Panc1 (cell line): ENCODE measurements around the gene ALOXE3. TPM values are rescaled to one million over a fixed set of nuclear protein-coding genes. Genes with fewer than 3 reads are reported as not detected.

Experiments used
- ATAC-seq: fragments of 200-7000 bp; cut with Tn5 transposase; 2 replicates; pipeline ENCODE4 v1.9.1; 2020; ENCODE audit warnings: mild to moderate bottlenecking, moderate library complexity
- BruUV-seq: library from RNA; stranded (reverse); fragments of 400-500 nt; replicated peaks from 2 replicates; lab custom pipeline; 2021; lab: Mats Ljungman, UMichigan
- CTCF ChIA-PET: fragments of 300-600 bp; sonication (Branson Sonifier 250); formaldehyde crosslinking; loops from one replicate; lab custom pipeline; 2022; ENCODE audit warnings: antibody characterized with exemption; lab: Charles Lee
- POLR2A ChIA-PET: fragments of 300-600 bp; sonication (Branson Sonifier 250); formaldehyde crosslinking; loops from one replicate; lab custom pipeline; 2022; ENCODE audit warnings: antibody characterized with exemption; lab: Charles Lee
- DNase-seq: peaks from one replicate; pipeline ENCODE4 v3.0.0-alpha.2; 2010; ENCODE audit warnings: low read depth, low spot score
- H3K27ac ChIP-seq: 2 replicates; pipeline ENCODE4 v1.5.1; 2011; ENCODE audit warnings: mild to moderate bottlenecking, low read length, inconsistent platforms
- H3K27me3 ChIP-seq: fragments of 200-500 bp; sonication (Bioruptor generic); 2 replicates; pipeline ENCODE4 v1.6.0; 2014; ENCODE audit warnings: low read length, inconsistent platforms; ENCODE audit not compliant: control insufficient read depth, insufficient read depth
- H3K36me3 ChIP-seq: fragments of 200-500 bp; sonication (Bioruptor generic); 2 replicates; pipeline ENCODE4 v1.5.1; 2014; ENCODE audit warnings: inconsistent platforms, mild to moderate bottlenecking, low read length, moderate library complexity; ENCODE audit not compliant: control insufficient read depth, insufficient read depth
- H3K4me1 ChIP-seq: 2 replicates; pipeline ENCODE4 v1.5.1; 2011; ENCODE audit warnings: inconsistent platforms, mild to moderate bottlenecking, low read length, moderate library complexity; ENCODE audit not compliant: control insufficient read depth, insufficient read depth
- H3K4me3 ChIP-seq, 2 experiments: 2 replicates each; pipeline ENCODE4 v1.5.1; 2011 to 2012; ENCODE audit warnings: low read depth in 2 of 2, low read length in 2 of 2, mild to moderate bottlenecking in 2 of 2, inconsistent platforms in 1 of 2, moderate library complexity in 1 of 2
- H3K9me3 ChIP-seq: fragments of 200-500 bp; sonication (Bioruptor generic); 2 replicates; pipeline ENCODE4 v1.5.1; 2014; ENCODE audit warnings: low read depth, mild to moderate bottlenecking, inconsistent platforms, low read length, moderate library complexity; ENCODE audit not compliant: control insufficient read depth, insufficient read depth
- POLR2AphosphoS5 ChIP-seq: IDR thresholded peaks from 2 replicates; pipeline ENCODE4 v1.6.1; 2012; ENCODE audit warnings: mild to moderate bottlenecking, low read depth, low read length, moderate library complexity
- SIN3A ChIP-seq: IDR thresholded peaks from 2 replicates; pipeline ENCODE4 v1.6.1; 2012; ENCODE audit warnings: low read depth, mild to moderate bottlenecking, low read length, moderate library complexity, borderline replicate concordance; ENCODE audit not compliant: insufficient read depth
- TCF7L2 ChIP-seq: IDR thresholded peaks from 2 replicates; pipeline ENCODE4 v1.6.1; 2011; ENCODE audit warnings: mild to moderate bottlenecking, low read depth, low read length, inconsistent platforms
- in situ Hi-C: cut with HindIII; loops from 2 replicates; pipeline ENCODE4 v1.10.0; 2016; ENCODE audit warnings: low sequenced_read_pairs, low pct_unique_long_range_greater_than_20kb
- intact Hi-C: fragments of 100-400 bp; cut with micrococcal nuclease; formaldehyde crosslinking; loops from one replicate; pipeline ENCODE4 v1.10.0; 2022; ENCODE audit not compliant: unreplicated experiment
- total RNA-seq: library from RNA; stranded (reverse); gene quantifications from one replicate; pipeline ENCODE4 v1.2.1, GENCODE V29; 2021; ENCODE audit not compliant: unreplicated experiment
- TF ChIP-seq, protein P1 (sequence below), 2 experiments: IDR thresholded peaks; 2 replicates each; pipeline ENCODE4 v1.6.1; 2011 to 2012; ENCODE audit warnings: low read depth in 2 of 2, control low read depth in 1 of 2, low read length in 1 of 2, mild to moderate bottlenecking in 1 of 2, moderate library complexity in 1 of 2; ENCODE audit not compliant: insufficient read depth in 1 of 2
- TF ChIP-seq, protein P2 (sequence below): fragments of 450-650 bp; IDR thresholded peaks from 2 replicates; pipeline ENCODE4 v1.5.1; 2017; ENCODE audit warnings: mild to moderate bottlenecking

ALOXE3 gene
- total RNA-seq, 1 experiment from 2014 or later, result 0.46 TPM

DNA sequence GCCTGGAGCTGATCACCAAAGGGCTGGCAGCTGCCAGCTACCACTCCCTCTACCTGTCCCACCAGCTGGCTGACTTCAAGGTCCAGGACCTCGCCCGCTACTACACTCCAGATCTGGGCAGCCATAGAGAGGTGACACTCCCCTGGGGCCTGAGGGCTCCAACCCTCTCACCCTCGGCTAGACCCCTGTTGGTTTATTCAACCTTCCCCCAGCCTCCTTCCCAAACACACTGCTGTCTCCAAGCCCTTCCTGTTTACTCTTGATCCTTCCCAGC, 48.8 kb downstream of the ALOXE3 start:
- TF ChIP-seq POLR2AphosphoS5, result no peak
- no peak for TF ChIP-seq SIN3A
- TF ChIP-seq, protein P1, sequence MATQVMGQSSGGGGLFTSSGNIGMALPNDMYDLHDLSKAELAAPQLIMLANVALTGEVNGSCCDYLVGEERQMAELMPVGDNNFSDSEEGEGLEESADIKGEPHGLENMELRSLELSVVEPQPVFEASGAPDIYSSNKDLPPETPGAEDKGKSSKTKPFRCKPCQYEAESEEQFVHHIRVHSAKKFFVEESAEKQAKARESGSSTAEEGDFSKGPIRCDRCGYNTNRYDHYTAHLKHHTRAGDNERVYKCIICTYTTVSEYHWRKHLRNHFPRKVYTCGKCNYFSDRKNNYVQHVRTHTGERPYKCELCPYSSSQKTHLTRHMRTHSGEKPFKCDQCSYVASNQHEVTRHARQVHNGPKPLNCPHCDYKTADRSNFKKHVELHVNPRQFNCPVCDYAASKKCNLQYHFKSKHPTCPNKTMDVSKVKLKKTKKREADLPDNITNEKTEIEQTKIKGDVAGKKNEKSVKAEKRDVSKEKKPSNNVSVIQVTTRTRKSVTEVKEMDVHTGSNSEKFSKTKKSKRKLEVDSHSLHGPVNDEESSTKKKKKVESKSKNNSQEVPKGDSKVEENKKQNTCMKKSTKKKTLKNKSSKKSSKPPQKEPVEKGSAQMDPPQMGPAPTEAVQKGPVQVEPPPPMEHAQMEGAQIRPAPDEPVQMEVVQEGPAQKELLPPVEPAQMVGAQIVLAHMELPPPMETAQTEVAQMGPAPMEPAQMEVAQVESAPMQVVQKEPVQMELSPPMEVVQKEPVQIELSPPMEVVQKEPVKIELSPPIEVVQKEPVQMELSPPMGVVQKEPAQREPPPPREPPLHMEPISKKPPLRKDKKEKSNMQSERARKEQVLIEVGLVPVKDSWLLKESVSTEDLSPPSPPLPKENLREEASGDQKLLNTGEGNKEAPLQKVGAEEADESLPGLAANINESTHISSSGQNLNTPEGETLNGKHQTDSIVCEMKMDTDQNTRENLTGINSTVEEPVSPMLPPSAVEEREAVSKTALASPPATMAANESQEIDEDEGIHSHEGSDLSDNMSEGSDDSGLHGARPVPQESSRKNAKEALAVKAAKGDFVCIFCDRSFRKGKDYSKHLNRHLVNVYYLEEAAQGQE (IDR thresholded peaks at IDR 0.05; ENCODE audit: insufficient read depth in 1 of 2, low read depth in 2 of 2, low read length in 1 of 2), result no peak
- TF ChIP-seq, protein P2, sequence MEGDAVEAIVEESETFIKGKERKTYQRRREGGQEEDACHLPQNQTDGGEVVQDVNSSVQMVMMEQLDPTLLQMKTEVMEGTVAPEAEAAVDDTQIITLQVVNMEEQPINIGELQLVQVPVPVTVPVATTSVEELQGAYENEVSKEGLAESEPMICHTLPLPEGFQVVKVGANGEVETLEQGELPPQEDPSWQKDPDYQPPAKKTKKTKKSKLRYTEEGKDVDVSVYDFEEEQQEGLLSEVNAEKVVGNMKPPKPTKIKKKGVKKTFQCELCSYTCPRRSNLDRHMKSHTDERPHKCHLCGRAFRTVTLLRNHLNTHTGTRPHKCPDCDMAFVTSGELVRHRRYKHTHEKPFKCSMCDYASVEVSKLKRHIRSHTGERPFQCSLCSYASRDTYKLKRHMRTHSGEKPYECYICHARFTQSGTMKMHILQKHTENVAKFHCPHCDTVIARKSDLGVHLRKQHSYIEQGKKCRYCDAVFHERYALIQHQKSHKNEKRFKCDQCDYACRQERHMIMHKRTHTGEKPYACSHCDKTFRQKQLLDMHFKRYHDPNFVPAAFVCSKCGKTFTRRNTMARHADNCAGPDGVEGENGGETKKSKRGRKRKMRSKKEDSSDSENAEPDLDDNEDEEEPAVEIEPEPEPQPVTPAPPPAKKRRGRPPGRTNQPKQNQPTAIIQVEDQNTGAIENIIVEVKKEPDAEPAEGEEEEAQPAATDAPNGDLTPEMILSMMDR, result no peak
- no peak for TF ChIP-seq TCF7L2
- Histone ChIP-seq H3K4me1 (no peaks in the 10 kb centered on the region; the same call in 1 of the 2 replicates), H3K4me3 (no peak overlapping the region), H3K9me3 (no peaks in the 10 kb centered on the region), H3K27ac (no peak overlapping the region), H3K36me3 (no peaks in the 10 kb centered on the region; the same call in 1 of the 2 replicates), H3K27me3 (no peaks in the 10 kb centered on the region; the same call in 1 of the 2 replicates)
- DNase-seq (no peak), ATAC-seq (no peak)
- no TSS peak for BruUV-seq
- POLR2A ChIA-PET, result no interaction called here
- CTCF ChIA-PET, result no interaction called here
- intact Hi-C loops (no loop called here), in situ Hi-C loops (no loop called here)

DNA sequence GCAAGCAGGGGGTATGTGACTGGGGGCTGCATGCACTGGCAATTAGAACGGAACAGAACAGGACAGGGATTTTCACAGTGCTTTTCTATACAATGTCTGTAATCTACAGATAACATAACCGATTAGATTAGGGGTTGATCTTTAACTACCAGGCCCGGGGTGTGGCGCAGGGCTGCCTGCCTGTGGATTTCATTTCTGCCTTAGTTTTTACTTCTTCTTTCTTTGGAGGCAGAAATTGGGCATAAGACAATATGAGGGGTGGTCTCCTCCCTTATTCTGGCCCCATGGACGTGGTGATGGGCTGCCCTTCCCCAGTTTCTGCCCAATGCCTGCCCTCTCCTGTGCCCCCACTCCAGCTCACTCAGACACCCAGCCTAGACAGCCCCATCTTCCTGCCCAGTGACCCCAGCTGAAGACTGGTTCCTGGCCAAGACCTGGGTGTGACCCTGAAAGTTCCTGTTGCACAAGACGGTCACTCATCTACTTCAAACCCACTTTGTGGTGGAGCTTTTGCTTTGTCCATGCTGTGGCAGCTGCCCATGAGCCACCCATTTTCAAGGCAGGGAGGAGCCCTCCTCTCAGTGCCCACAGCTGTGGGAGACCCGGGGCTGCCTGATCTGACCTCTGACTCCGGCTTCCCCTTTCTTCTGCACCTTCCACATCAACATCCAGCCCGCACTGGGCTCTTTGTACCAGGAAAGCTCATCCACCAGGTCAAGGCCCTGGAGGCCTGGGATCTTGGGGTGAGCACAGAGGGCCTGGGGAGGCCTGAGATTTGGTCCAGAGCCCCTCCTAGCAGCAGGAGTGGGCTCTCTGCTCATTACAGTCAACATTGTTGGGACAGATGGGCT, 49.4 kb downstream of the ALOXE3 start:
- no TSS peak for BruUV-seq
- in situ Hi-C loops (no loop called here), intact Hi-C loops (no loop called here)
- ChIA-PET POLR2A (no interaction called here), CTCF (no interaction called here)
- H3K9me3 ChIP-seq, result no peaks in the 10 kb centered on the region
- H3K27me3 ChIP-seq, result no peaks in the 10 kb centered on the region
- DNase-seq (no peak), ATAC-seq (no peak)
- no peaks in the 10 kb centered on the region for H3K4me1 ChIP-seq
- no peaks in the 10 kb centered on the region; the same call in 1 of the 2 replicates for H3K36me3 ChIP-seq
- no peak overlapping the region for H3K4me3 ChIP-seq
- no peak overlapping the region for H3K27ac ChIP-seq
- TF ChIP-seq TCF7L2 (no peak), SIN3A (no peak), POLR2AphosphoS5 (no peak)
- TF ChIP-seq, protein P2, result no peak
- TF ChIP-seq, protein P1 (IDR thresholded peaks at IDR 0.05; ENCODE audit: insufficient read depth in 1 of 2, low read depth in 2 of 2, low read length in 1 of 2), result no peak
